ENCODE measurements around the gene TRIM43.
"Not testable (repeated sequence)": the region's sequence is repeated elsewhere in the genome, so short reads cannot be mapped to it uniquely, and the experiment has no call there.

TRIM43 gene
- total RNA-seq, result 0 reads per million in 3 experiments

DNA sequence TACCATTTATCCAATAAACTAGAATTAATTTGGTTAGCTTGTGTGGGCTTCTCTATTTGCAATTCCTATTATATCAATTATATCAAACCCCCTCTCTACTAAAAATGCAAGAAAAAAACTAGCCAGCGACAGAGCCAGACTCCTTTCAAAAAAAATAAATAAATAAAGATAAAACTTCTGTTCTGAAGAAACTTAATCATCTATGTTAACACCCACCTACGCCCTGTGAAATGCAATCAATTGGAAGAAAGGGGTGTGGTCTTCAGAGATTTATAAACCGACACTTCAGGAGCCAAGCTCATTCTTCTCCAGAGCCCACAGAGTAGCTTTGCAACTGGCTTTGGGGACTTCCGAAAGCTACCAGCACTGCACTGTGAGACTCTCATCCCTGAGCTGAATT is at the start of gene TRIM43:
Gene TRIM43, plus strand, starts transcription at position 301 of the 400 bp plus-strand sequence. CDS start 2,023 bp downstream, outside the sequence.
- DNase-seq, result not testable (repeated sequence)

DNA sequence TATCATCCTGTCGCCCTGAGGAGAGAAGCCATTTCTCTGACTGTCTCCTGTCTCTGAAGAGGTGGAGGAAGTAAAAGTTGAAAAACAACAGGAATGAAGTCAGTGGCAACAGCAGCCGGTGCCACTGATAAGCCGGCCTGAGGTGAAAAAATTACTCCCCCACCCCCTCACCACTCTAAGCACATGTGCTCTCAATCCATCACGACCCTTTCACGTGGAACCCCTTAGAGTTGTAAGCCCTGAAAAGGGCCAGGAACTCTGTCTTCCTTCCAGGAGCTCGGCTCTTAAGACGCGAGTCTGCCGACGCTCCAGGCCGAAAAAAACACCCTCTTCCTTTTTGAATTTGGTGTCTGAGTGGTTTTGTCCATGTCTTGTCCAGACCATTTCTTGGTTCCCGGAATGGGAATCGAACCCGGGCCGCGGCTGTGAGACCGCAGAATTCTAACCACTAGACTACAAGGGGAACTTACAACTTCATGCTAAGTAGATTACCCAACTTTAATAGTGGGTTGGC is 40.7 kb upstream of the TRIM43 start:
- DNase-seq, result no peak

DNA sequence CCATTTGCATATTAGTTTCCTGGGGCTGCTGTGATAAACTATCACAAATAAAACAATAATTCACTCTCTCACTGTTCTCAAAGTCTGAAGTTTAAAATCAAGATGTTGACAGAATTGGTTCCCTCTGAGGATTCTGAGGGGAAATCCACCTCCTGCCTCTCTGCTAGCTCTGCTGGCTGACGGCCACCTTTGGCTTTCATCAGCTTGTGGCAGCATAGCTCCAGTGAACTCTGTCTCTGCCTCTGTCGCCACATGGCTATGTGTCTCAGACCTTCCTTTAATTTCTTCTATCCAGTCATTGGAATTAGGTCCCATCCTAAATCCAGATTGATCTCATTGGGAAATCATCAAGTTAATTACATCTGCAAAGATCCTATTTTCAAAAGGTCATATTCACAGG is 38.9 kb upstream of the TRIM43 start:
- DNase-seq, result no peak

DNA sequence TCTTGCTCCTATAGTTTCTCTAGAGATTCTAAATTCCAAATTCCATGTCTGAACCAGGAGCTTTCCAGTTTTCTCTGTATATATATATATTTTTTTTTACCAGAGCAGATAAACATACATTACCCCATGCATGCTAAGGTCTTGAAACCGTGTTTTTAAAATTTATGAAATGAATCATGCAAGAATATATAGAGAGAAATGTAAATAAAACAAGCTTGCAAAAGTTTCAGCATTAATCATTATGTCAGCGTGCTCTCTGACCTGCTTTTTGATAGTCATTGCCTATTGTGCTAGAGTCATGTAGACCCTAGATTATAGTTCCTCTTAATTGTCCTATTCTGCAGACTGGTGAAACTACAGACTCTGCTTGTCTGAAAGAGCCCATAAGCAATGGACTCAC is 22.6 kb upstream of the TRIM43 start:
- DNase-seq, result no peak

DNA sequence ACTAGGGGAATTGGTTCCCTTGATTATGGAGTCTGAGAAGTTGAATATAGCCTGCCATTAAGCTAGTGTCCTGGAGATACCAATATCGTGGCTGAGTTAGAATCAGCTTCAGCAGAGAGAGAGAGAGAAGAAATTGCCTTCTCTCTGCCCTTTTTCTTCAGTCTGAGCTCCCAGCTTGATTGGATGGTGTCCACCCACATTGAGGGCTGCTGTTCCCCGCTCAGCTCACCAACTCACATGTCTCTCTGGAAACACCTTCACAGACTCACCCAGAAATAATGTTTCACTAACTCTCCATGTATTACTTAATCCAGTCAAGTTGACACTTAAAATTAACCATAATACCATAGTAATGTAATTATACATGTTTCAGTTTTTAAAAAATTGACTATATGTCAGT is 17.9 kb upstream of the TRIM43 start:
- DNase-seq, result no peak

DNA sequence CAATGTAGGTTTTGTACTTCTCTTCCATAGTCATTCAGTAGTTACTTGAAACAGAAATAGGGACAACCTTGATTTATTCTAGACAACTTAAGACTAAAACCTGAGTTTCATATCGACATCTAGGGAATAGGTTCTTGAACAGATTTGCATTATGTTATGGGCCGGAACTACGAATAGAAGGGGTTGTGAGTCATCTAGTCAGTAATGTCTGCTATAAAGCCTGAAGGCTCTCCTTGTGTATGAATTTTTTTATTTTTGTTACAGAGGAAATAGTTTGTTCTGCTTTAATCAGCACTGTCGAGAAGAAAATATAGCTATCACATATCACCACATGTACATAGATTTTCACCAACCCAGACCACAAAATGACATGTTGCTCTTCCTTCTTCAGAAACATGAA is 17.3 kb upstream of the TRIM43 start:
- no peak for DNase-seq

DNA sequence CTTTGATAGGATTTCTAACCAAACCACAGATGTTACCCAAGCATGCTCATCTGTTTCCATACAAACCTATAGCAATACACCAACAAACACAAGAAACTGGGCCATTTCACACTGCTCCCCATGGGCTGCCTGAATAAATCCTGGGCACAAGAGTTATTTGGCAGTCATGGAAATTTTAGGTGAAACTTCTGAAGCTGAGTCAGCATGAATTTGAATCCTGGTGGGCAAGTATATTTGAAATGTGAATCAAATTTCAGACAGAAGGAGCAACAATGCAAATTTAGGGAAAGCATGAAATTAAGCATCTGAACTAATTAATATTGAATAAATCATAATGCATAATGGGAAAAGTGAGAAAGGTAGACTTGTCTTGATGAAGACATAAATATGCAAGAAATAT is 15.9 kb upstream of the TRIM43 start:
- DNase-seq, result no peak

DNA sequence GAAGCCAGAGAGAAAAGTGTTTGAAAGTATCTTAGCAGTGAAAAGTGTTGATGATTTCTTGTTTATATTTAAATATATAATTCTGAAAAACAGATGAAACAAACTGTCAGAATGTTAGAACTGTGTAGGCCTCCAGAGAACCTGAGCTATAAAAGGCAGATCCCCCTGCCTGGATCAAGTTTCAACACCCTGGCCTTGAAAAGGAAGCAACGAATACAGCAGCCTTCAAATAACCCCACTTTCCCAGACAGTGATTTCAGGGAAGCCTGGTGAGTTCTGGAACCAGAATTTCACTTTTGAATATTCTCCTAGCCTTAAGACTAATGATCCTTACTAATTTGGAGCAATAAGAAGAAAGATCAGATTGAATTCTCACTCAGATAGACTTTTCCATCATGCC is 13.3 kb upstream of the TRIM43 start:
- no peak for DNase-seq

DNA sequence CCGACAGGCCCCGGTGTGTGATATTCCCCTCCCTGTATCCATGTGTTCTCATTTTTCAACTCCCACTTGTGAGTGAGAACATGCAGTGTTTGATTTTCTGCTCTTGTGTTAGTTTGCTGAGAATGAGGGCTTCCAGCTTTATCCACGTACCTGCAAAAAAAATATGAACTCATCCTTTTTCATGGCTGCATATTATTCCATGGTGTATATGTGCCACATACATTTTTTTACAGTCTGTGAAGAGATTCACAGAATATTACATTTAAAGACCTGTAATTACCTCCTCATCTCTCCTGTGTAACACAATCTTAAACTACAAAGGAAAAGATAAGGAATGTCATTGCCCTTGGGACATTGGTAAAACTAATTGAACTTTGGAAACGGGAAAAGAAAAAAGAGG is 8.3 kb upstream of the TRIM43 start:
- not testable (repeated sequence) for DNase-seq

DNA sequence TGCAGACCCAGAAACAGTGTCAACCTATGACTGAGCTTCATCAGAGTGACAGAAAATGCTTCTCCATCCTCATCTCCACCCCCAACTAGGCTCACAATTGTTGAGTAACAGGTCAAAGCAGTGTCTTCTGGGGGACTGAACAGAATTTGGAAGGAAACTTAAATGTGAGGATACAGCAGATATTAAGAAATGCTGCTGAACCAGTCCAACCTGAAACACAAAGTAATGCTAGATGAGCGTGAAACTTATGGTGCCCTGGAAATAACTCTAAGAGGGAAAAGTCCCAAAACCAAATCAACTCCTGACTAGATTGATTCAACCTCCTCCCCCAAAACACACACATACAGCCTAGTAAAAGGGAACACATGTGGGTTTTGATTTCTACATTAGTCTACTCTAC is 7.5 kb upstream of the TRIM43 start:
- DNase-seq, result not testable (repeated sequence)

DNA sequence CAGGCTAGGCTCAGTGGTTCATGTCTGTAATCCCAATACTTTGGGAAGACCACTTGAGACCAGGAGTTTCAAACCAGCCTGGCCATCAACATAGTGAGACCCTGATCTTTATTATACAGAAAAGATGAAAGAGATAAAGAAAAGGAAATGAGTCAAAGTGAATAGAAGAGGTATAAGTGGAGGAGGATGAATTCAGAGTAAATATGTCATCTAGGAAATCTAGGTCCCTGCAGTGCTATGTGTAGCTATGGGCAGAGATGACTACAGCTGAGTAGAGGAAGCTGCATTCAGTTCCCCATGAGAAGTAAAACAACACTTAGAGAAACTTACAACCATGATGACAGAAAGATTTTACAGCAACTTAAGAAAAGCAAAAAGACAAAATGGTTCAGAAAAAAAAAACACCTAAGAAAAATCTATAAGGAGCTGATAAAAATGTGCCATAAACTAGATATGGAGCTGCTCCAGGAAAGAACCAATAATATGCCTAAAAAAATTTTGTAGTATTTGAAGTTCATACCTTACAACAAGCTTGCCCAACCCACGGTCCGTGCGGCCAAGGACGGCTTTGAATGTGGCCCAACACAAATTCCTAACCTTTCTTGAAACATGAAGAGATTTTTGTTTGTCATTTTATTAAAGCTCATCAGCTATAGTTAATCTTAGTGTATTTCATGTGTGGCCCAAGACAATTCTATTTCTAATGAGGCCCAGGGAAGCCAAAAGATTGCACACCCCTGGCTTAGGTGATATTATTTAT is 1.8 kb upstream of the TRIM43 start:
- DNase-seq, result not testable (repeated sequence)

DNA sequence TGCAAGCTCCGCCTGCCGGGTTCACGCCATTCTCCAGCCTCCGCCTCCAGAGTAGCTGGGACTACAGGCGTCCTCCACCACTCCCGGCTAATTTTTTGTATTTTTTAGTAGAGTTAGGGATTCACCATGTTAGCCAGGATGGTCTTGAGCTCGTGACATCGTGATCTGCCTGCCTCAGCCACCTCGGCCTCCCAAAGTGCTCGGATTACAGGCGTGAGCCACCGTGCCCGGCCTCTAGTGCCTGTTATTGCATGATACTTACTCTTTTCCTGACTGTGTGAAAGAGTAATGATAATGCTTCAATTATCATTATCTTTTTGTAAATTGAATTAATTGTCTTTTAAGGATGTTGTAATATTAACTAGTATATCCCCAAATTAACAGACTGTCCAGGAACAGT is 1.2 kb downstream of the TRIM43 start:
- DNase-seq, result not testable (repeated sequence)

DNA sequence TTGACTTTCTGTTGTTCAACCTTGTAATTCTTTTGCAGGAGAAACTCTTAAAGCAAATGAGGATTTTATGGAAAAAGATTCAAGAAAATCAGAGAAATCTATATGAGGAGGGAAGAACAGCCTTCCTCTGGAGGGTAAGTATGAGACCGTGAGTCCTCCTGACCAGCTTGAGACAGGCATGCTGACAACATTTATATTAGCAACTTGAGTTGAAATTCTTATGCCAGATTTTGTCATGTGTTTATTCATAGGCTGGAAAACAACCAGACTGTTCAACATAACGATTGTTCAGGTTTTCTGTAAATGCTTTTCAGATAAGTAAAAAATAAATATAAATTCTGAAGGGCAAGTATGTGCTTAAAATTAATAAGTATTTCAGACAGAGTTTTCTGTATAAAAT is 3.2 kb downstream of the TRIM43 start:
- DNase-seq, result not testable (repeated sequence)

DNA sequence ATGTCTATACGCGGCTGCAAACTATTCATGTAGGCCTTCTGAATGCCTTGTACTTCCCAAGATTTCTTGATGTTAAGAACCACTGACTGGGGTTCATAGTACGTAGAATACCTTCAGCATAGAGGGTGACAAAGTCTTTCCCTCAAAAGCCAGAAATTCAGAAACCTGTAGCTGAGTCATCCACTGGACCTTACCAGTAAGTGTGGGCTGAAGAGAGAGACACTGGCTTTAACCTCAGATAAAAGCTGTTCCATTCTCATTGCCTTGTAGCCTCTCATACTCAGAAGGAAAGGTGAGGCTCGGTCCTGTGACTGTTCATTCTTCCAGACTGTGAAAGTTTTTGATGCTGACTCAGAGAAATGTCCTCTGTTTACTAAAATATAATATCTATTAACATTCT is 9.5 kb downstream of the TRIM43 start:
- DNase-seq, result not testable (repeated sequence)

DNA sequence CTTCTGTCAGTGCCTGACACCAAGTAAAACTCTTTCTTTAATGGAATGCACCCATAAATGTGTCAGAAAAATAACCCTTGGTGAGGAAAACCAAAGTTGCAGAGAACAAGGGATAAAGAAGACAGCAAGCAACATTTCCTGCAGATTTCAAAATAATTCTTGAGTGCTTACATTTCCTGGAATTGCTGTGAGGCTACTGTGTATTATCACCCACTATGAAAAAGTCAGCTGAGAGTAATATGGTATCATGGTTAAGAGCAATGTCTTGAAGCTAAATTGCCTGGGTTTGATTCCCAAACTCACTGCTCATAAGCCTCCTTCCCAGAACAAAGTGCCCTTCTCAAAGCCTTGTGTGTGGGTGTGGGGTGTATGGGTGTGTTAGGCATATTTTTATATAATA is 10.3 kb downstream of the TRIM43 start:
- not testable (repeated sequence) for DNase-seq

DNA sequence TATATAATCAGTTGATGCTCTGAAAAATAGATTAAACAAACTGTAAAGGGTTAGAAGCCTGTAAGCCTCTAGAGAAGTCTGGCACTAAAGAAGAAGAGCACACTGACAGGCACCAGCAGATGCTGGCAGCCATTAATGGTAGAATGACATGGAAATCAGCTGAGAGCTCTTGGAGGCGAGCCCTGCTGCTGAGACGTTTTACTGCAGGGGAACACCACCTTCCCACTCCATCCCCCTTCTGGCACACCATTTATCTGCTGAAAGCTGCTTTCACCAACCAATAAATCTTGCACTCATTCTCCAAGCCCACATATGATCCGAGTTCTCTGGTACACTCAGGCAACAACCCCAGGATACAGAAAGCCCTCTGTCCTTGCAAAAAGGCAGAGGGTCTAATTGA is 16.6 kb downstream of the TRIM43 start:
- DNase-seq, result not testable (repeated sequence)

DNA sequence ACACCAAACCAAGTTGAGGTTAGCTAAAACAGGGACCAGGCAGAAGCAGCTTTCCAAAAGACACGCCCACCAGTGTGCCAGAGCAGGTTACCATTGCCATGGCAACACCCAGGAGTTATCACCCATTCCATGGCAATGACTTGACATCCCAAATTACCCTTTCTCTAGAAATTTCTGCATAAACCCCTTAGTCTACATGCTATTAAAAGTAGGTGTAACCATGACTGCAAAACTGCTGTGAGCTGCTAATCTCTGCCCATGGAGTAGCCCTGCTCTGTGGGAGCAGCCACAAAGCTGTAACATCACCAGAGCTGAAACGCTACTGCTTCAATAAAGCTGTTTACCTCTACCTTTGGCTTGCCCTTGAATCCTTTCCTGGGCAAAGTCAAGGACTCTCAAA is 18.0 kb downstream of the TRIM43 start:
- DNase-seq, result not testable (repeated sequence)

DNA sequence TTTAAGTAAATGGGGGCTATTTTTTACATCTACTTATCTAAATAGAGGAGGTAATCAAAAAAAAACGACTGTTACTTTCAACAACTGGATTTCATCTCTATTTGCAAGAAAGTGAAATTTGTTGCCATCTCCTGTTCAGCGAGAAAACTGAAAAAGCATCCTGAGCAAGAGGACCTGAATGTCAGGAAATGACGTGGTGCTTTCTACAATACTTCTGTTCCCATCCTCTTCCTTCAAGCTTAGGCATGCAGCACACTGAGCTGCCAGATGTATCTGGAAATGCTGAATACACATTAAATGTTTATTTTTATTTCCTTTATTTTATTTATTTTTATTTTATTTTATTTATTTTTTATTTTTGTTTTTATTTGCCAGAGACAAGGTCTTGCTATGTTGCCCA is 21.2 kb downstream of the TRIM43 start:
- DNase-seq, result not testable (repeated sequence)

DNA sequence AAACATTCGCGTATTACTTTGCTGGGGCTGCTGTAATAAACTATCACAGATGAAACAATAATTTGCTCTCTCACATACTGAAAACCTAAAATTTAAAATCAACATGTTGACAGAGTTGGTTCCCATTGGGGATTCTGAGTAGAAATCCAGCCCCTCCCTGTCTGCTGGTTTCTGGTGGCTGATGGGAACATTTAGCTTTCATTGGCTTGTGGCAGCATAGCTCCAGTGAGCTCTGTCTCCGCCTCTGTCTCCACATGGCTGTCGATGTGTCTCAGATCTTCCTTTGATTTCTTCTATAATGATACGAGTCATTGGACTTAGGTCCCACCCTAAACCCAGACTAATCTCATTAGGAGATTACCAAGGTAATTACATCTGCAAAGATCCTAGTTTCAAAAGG is 30.9 kb downstream of the TRIM43 start:
- not testable (repeated sequence) for DNase-seq

DNA sequence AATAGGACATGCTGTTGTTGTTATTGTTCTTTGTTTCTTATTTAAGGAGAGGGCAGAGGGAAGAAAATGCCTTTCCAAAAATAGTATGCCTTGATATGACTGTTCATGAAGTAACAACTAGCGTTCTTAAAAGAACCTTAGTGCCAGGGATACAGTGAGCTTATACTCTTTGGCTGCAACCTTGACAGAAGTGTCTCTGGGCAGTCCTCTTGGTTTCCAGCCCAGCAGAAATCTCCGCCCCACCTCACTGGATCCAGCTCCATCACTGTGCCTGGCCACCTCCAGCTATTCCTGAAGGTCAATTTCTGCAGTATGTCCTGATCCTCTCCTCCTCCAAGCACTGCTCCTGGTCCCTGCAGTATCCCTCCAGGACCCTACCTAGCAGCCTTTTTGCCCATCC is 39.2 kb downstream of the TRIM43 start:
- DNase-seq, result not testable (repeated sequence)

DNA sequence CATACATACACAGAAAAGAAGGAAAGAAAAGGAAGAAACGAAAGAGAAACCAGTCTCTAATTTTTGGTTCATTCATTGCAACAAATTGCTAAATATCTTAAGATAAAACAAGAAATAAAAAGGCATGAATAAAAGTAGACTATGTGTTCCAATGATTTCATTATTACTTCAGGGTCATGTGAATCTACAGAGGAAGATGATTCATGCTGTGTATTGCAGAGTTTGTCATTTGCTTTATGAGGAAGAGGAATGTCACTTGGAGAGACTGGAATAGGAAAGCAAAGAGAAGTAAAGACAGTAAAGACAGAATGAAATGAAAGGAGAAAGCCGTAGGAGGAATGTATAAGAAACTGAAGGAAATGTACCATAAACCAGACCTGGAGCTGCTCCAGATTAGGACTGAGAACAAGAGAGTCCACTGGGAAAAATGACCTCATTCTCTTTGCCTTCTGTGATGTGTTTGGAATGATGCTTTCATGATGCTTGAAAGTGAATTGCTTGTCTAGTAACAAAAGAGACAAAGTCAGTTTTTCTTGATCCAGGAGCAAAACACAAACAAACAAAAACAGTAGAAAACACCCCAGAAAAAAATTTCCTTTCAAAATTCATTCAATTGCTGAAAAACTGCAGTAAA is 41.9 kb downstream of the TRIM43 start:
- DNase-seq, result not testable (repeated sequence)

DNA sequence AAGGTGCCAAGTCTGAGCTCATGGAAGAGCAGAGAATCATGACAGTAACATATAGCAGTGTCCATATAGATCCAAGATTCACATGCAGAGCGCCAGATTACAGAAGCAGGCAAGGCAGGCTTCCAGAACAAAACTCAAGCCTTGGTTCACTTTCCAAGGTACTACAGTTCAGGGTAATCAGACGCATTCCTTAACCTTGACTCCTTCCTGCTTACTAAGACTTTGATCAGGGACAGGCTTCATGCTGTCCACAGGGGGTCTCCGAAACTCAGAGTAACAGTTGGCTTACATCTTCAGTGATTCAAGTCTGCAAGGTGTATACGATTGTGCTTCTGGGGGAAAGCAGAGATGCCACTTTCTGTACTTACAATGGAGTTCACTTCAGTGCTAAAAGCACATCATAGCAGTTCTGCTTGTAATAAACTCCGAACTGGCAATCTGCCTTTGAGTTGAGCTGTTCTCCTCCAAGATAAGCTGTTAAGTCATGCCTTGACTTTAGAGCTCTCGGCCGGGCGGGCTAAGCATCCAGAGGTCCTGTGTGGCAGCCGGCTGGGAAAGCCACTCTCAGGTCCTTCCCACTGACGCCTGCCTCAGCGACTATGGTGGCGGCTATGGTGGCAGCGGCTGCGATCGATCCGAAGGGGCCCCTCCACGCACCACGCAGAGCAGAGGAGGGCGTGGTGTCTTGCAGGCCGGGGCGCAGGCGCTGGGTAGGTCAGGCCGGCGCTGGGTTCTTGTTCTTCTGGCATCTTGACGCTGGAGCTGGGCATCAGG is 48.9 kb downstream of the TRIM43 start:
- not testable (repeated sequence) for DNase-seq

DNA sequence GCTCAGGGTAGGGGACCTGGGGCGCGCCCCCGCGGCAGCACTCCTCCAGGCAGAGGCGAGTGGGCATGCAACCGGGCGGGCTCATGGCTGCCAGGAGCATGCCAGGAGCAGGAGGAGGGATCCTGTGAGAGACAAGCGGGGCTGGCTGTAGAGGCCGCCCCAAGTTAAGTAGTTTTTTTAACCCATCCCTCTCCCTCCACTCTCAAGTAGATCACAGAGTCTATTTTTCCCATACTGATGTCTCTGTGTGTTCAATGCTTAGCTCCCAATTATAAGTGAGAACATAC is 49.4 kb downstream of the TRIM43 start:
- not testable (repeated sequence) for DNase-seq

DNA sequence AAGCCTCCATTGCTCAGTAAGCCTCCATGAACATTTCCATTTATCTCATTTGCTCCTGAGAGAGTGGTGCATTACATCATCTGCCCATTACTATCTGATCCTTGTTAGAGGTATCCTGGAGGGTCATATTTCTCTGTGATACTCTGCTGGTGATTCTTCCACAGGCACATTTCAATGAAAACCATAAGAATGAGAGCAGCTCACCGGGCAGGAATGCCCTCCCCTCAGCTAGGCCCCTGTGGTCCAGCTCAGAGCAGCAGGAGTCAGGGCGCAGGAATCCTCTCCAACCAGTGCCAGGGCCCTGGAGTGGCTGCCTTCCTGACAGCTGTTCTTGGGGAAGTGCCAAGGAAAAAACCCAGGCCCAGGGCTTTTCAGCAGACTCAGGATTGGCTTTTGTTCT is 50.0 kb downstream of the TRIM43 start:
- not testable (repeated sequence) for DNase-seq
